ENCODE measurements around the gene C1orf232.

DNA sequence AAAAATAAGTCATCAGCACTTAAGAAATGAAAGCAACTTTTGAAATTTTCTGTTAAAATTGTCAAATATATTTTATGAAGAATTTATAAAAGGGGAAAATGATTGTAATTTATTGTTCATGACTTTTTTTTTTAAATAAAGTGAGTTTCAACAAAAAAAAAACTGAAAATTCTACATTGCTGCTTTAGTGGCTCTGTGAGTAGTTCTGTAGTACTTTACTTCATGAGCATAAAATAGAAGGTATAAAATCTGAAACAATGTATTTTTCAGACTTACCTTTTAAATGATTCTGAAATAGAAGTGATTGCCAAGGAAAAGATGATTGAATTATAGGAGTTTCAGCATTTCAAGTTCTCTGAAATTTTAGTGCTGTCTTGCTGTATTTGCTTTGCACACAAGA lies 43.4 kb downstream of the C1orf232 start:
- TF ChIP-seq CTCF (IDR thresholded peaks at IDR 0.05) = no peak
- no peak for TF ChIP-seq POLR2A (IDR thresholded peaks at IDR 0.05)

All from uterus (tissue), 2 donors.